C4-2B (cell line): ENCODE measurements around the gene RTKN2.

Experiments
- H3K27ac ChIP-seq: fragments of 450-650 bp; 2 replicates; pipeline ENCODE4 v1.5.1; 2017
- ZFX ChIP-seq: fragments of 450-650 bp; IDR thresholded peaks from 2 replicates; pipeline ENCODE4 v1.6.1; 2017
- TF ChIP-seq, protein P1 (sequence below): fragments of 450-650 bp; conservative IDR thresholded peaks from 2 replicates; pipeline ENCODE4 v1.5.1; 2017; ENCODE audit warnings: mild to moderate bottlenecking

Gene RTKN2

GRCh38 chr10:62157601-62158000 is 111.0 kb downstream of the RTKN2 start:
- no peak for TF ChIP-seq ZFX
- TF ChIP-seq, protein P1, sequence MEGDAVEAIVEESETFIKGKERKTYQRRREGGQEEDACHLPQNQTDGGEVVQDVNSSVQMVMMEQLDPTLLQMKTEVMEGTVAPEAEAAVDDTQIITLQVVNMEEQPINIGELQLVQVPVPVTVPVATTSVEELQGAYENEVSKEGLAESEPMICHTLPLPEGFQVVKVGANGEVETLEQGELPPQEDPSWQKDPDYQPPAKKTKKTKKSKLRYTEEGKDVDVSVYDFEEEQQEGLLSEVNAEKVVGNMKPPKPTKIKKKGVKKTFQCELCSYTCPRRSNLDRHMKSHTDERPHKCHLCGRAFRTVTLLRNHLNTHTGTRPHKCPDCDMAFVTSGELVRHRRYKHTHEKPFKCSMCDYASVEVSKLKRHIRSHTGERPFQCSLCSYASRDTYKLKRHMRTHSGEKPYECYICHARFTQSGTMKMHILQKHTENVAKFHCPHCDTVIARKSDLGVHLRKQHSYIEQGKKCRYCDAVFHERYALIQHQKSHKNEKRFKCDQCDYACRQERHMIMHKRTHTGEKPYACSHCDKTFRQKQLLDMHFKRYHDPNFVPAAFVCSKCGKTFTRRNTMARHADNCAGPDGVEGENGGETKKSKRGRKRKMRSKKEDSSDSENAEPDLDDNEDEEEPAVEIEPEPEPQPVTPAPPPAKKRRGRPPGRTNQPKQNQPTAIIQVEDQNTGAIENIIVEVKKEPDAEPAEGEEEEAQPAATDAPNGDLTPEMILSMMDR: no peak
- no peak overlapping the region for H3K27ac ChIP-seq

GRCh38 chr10:62155054-62155680 is 113.5 kb downstream of the RTKN2 start:
- TF ChIP-seq, protein P1: no peak
- TF ChIP-seq ZFX: no peak
- no peak overlapping the region for H3K27ac ChIP-seq

GRCh38 chr10:62154231-62154630 is 114.4 kb downstream of the RTKN2 start:
- TF ChIP-seq ZFX: no peak
- TF ChIP-seq, protein P1: no peak
- no peak overlapping the region for H3K27ac ChIP-seq

GRCh38 chr10:62153191-62153590 is 115.5 kb downstream of the RTKN2 start:
- TF ChIP-seq, protein P1: no peak
- TF ChIP-seq ZFX: no peak
- no peak overlapping the region for H3K27ac ChIP-seq

- TF ChIP-seq, protein P1: no peak
- no peak for TF ChIP-seq ZFX
- H3K27ac ChIP-seq: no peak overlapping the region
These were observed 119.0 kb downstream of the RTKN2 start for GRCh38 chr10:62149621-62150020.

DNA sequence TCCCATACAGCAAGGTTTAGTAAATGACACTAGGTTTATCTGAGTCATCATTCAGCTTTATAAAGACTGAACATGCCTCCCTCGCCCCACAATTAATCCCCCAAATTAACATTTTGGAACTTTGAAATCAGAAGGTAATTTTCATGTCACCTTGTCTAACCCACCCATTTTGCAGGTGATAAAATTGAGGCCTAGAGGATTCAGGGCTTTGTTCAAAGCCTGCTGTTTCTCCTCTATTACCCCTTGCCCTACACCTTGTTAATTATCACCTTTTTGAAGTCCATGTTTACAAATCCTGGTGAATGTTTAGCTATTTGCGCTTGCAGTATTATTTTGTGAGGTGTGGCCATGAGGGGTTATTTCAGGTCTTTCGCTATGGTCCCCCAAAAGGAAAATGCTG is 120.5 kb downstream of the RTKN2 start:
- TF ChIP-seq ZFX: no peak
- TF ChIP-seq, protein P1: no peak
- no peak overlapping the region for H3K27ac ChIP-seq

GRCh38 chr10:62147425-62147824 is 121.2 kb downstream of the RTKN2 start:
- H3K27ac ChIP-seq: no peak overlapping the region
- TF ChIP-seq, protein P1: no peak
- no peak for TF ChIP-seq ZFX
